WTC11 (cell line): ENCODE results near the gene PRPSAP1. TPM values are rescaled to one million over a fixed set of nuclear protein-coding genes. Genes with fewer than 3 reads are reported as not detected.

ENCODE experiments used
- AFF4 ChIP-seq: sonication (generic); formaldehyde crosslinking; IDR thresholded peaks from 2 replicates; pipeline ENCODE4 v1.8.1; 2023; ENCODE audit warnings: mild to moderate bottlenecking, missing genetic modification reagents, borderline replicate concordance
- ATF6 ChIP-seq: sonication (generic); formaldehyde crosslinking; IDR thresholded peaks from 2 replicates; pipeline ENCODE4 v1.8.1; 2023; ENCODE audit warnings: mild to moderate bottlenecking, missing genetic modification reagents
- E2F1 ChIP-seq: sonication (generic); formaldehyde crosslinking; IDR thresholded peaks from 2 replicates; pipeline ENCODE4 v1.8.0; 2022; ENCODE audit warnings: mild to moderate bottlenecking, missing genetic modification reagents
- ERG ChIP-seq: fragments of 250-450 bp; sonication (Bioruptor Pico); IDR thresholded peaks from 2 replicates; pipeline ENCODE4 v1.8.0; 2021; ENCODE audit warnings: mild to moderate bottlenecking
- GRHL2 ChIP-seq: fragments of 250-450 bp; sonication (Bioruptor Pico); IDR thresholded peaks from 2 replicates; pipeline ENCODE4 v1.8.0; 2022; ENCODE audit warnings: mild to moderate bottlenecking, moderate library complexity; ENCODE audit not compliant: insufficient replicate concordance, severe bottlenecking
- MYBL2 ChIP-seq: sonication (generic); formaldehyde crosslinking; IDR thresholded peaks from 2 replicates; pipeline ENCODE4 v1.8.1; 2023; ENCODE audit warnings: mild to moderate bottlenecking, moderate library complexity, missing genetic modification reagents
- RELA ChIP-seq: sonication (generic); formaldehyde crosslinking; IDR thresholded peaks from 2 replicates; pipeline ENCODE4 v1.8.1; 2022; ENCODE audit warnings: missing genetic modification reagents, mild to moderate bottlenecking, borderline replicate concordance
- RORB ChIP-seq: fragments of 250-450 bp; sonication (Bioruptor Pico); IDR thresholded peaks from 2 replicates; pipeline ENCODE4 v1.9.0; 2021; ENCODE audit warnings: mild to moderate bottlenecking
- SOX15 ChIP-seq: fragments of 250-450 bp; sonication (Bioruptor Pico); IDR thresholded peaks from 2 replicates; pipeline ENCODE4 v1.9.0; 2021; ENCODE audit warnings: mild to moderate bottlenecking
- TCF7 ChIP-seq: sonication (generic); formaldehyde crosslinking; IDR thresholded peaks from 2 replicates; pipeline ENCODE4 v1.8.0; 2022; ENCODE audit warnings: mild to moderate bottlenecking, low read depth, missing genetic modification reagents, moderate library complexity
- TEAD4 ChIP-seq: sonication (generic); formaldehyde crosslinking; IDR thresholded peaks from 2 replicates; pipeline ENCODE4 v1.8.0; 2022; ENCODE audit warnings: mild to moderate bottlenecking, missing genetic modification reagents
- ZBTB21 ChIP-seq: sonication (generic); formaldehyde crosslinking; IDR thresholded peaks from 2 replicates; pipeline ENCODE4 v1.8.1; 2023; ENCODE audit warnings: mild to moderate bottlenecking, missing genetic modification reagents, borderline replicate concordance
- ZNF232 ChIP-seq: sonication (generic); formaldehyde crosslinking; IDR thresholded peaks from 2 replicates; pipeline ENCODE4 v1.8.0; 2022; ENCODE audit warnings: mild to moderate bottlenecking, missing genetic modification reagents
- ZNF281 ChIP-seq: sonication (generic); formaldehyde crosslinking; IDR thresholded peaks from 2 replicates; pipeline ENCODE4 v1.8.0; 2023; ENCODE audit warnings: mild to moderate bottlenecking, missing genetic modification reagents
- total RNA-seq: library from RNA; stranded (reverse); gene quantifications from 3 replicates; pipeline ENCODE4 v1.2.3, GENCODE V29; 2021
- TF ChIP-seq, protein P1 (sequence below): sonication (generic); formaldehyde crosslinking; conservative IDR thresholded peaks from 2 replicates; pipeline ENCODE4 v1.8.1; 2023; ENCODE audit warnings: mild to moderate bottlenecking, low read depth, missing genetic modification reagents, moderate library complexity
- TF ChIP-seq, protein P2 (sequence below): sonication (generic); formaldehyde crosslinking; IDR thresholded peaks from 2 replicates; pipeline ENCODE4 v1.8.1; 2023; ENCODE audit warnings: mild to moderate bottlenecking, moderate library complexity, missing genetic modification reagents
- TF ChIP-seq, protein P3 (sequence below): sonication (generic); formaldehyde crosslinking; IDR thresholded peaks from 2 replicates; pipeline ENCODE4 v1.8.1; 2022; ENCODE audit warnings: low read depth, missing genetic modification reagents, borderline replicate concordance
- TF ChIP-seq, protein P4 (sequence below): fragments of 250-450 bp; sonication (Bioruptor Pico); IDR thresholded peaks from 2 replicates; pipeline ENCODE4 v1.9.0; 2021; ENCODE audit warnings: mild to moderate bottlenecking

Gene PRPSAP1
- total RNA-seq, 1 experiment from 2014 or later = 56.5 TPM

GRCh38 chr17:76385892-76386786 is 32.4 kb upstream of the PRPSAP1 start (continued):
- TF ChIP-seq ZNF281 = peak; percentile 70; the same call in 1 of the 2 replicates
- peak; percentile 88 for TF ChIP-seq E2F1 (CRISPR knock-in tag)
- no peak for TF ChIP-seq ATF6 (CRISPR knock-in tag)
- TF ChIP-seq, protein P1, sequence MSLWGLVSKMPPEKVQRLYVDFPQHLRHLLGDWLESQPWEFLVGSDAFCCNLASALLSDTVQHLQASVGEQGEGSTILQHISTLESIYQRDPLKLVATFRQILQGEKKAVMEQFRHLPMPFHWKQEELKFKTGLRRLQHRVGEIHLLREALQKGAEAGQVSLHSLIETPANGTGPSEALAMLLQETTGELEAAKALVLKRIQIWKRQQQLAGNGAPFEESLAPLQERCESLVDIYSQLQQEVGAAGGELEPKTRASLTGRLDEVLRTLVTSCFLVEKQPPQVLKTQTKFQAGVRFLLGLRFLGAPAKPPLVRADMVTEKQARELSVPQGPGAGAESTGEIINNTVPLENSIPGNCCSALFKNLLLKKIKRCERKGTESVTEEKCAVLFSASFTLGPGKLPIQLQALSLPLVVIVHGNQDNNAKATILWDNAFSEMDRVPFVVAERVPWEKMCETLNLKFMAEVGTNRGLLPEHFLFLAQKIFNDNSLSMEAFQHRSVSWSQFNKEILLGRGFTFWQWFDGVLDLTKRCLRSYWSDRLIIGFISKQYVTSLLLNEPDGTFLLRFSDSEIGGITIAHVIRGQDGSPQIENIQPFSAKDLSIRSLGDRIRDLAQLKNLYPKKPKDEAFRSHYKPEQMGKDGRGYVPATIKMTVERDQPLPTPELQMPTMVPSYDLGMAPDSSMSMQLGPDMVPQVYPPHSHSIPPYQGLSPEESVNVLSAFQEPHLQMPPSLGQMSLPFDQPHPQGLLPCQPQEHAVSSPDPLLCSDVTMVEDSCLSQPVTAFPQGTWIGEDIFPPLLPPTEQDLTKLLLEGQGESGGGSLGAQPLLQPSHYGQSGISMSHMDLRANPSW = no peak
- no peak for TF ChIP-seq RORB (CRISPR knock-in tag)
- TF ChIP-seq, protein P2, sequence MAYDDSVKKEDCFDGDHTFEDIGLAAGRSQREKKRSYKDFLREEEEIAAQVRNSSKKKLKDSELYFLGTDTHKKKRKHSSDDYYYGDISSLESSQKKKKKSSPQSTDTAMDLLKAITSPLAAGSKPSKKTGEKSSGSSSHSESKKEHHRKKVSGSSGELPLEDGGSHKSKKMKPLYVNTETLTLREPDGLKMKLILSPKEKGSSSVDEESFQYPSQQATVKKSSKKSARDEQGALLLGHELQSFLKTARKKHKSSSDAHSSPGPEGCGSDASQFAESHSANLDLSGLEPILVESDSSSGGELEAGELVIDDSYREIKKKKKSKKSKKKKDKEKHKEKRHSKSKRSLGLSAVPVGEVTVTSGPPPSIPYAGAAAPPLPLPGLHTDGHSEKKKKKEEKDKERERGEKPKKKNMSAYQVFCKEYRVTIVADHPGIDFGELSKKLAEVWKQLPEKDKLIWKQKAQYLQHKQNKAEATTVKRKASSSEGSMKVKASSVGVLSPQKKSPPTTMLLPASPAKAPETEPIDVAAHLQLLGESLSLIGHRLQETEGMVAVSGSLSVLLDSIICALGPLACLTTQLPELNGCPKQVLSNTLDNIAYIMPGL (CRISPR knock-in tag) = peak; percentile 71; the same call in 1 of the 2 replicates
- TF ChIP-seq, protein P3, sequence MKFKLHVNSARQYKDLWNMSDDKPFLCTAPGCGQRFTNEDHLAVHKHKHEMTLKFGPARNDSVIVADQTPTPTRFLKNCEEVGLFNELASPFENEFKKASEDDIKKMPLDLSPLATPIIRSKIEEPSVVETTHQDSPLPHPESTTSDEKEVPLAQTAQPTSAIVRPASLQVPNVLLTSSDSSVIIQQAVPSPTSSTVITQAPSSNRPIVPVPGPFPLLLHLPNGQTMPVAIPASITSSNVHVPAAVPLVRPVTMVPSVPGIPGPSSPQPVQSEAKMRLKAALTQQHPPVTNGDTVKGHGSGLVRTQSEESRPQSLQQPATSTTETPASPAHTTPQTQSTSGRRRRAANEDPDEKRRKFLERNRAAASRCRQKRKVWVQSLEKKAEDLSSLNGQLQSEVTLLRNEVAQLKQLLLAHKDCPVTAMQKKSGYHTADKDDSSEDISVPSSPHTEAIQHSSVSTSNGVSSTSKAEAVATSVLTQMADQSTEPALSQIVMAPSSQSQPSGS (CRISPR knock-in tag) = peak; percentile 76; the same call in 1 of the 2 replicates
- TF ChIP-seq RELA (CRISPR knock-in tag) = no peak
- peak; percentile 68; the same call in 1 of the 2 replicates for TF ChIP-seq TCF7 (CRISPR knock-in tag)
- TF ChIP-seq, protein P4, sequence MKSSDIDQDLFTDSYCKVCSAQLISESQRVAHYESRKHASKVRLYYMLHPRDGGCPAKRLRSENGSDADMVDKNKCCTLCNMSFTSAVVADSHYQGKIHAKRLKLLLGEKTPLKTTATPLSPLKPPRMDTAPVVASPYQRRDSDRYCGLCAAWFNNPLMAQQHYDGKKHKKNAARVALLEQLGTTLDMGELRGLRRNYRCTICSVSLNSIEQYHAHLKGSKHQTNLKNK (CRISPR knock-in tag) = no peak
- TF ChIP-seq GRHL2 (CRISPR knock-in tag) = no peak
- TF ChIP-seq ZNF232 = 0 out of 2 replicates have a peak, but pooled peaks have one; percentile 54
- no peak for TF ChIP-seq ZBTB21 (CRISPR knock-in tag)
- peak; percentile 89; the same call in 1 of the 2 replicates for TF ChIP-seq MYBL2 (CRISPR knock-in tag)
- TF ChIP-seq AFF4 = no peak
- TF ChIP-seq ERG (CRISPR knock-in tag) = no peak
- TF ChIP-seq SOX15 (CRISPR knock-in tag) = no peak
- peak; percentile 88 for TF ChIP-seq TEAD4 (CRISPR knock-in tag)
